HG03460 (cell line): ENCODE results near the gene BICDL1.
A peak's percentile ranks its signal among the peaks of the same experiment; 100 is the strongest.

Source experiments
- ATAC-seq: cut with Tn5 transposase; IDR thresholded peaks from one replicate; pipeline ENCODE4 v1.9.1; 2021; ENCODE audit not compliant: unreplicated experiment

Gene BICDL1

DNA sequence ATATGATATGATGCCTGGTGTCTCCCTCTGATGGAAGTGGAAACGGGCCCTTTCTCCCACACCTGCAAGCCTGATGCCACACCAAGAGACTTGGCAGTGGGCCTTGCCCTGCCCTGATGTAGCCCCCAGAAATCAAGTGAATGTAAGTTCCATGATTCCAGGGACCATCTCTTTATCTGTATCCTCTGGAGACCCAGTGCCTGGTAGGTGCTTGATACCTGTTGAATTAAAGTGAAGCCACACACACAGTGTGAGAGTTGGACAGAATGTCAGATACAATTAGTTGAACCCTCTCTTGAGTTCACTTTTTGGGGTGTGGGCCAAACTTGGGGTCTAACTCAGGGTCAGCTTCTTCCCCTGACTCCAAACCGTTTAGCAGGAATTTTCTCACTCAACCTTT, 132.3 kb downstream of the BICDL1 start:
- no peak for ATAC-seq

DNA sequence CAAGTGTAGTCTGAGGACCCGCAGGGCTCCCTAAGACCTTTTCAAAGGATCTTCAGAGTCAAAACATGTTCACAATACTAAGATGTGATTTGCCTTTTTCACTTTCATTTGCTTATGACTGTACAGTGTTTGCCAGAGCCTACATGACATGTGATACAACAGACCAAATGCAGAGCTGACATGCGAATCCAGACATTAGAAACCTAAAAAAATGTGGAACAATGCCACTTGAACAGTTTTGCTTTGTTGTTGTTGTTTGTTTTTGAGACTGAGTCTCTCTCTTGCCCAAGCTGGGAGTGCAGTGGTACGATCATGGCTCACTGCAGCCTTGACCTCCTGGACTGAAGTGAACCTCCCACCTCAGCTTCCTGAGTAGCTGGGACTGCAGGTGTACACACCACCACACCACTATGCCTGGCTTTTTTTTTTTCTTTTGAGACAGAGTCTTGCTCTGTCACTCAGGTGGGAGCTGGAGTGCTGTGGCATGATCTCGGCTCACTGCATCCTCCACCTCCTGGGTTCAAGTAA, 132.8 kb downstream of the BICDL1 start:
- peak; percentile 25 for ATAC-seq

DNA sequence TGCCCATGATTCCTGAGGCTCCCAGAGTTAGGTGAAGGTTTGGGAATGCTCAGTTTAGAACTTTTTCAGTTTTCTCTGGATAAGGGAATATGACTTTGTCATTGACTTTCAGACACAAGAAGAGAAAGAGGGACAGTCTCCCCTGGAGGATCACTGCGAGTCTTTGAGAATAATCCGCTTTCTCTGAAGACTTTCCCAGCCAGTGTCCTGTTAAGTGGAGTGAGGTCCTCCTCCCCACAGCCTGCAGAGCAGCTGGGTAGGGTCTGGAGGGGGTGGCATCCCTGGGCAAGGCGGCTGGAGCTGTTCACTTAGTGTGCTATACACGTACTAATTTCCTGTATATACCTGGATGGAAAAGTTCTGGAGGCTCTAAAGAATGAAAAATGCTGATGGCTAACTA, 136.0 kb downstream of the BICDL1 start:
- ATAC-seq, result no peak

GRCh38 chr12:120125792-120126634, 137.0 kb downstream of the BICDL1 start:
- ATAC-seq, result no peak

DNA sequence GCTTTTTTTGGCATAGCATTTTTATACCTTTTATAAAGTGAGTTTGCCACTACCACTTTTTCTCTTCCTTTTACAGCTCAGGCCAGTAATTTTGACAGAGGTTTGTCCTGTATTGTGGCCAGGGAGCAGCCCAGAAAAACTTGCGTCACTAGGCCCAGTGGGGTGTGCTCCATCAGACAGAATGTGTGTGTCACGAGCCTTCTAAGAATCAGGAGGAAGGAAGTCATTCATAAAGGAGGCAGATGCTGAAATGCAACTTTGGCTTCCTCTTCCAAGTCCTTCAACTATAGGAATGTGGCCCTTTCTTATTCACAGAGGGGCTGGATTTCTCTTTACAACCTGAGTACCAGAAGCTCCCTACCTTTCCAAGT, 137.6 kb downstream of the BICDL1 start:
- no peak for ATAC-seq

DNA sequence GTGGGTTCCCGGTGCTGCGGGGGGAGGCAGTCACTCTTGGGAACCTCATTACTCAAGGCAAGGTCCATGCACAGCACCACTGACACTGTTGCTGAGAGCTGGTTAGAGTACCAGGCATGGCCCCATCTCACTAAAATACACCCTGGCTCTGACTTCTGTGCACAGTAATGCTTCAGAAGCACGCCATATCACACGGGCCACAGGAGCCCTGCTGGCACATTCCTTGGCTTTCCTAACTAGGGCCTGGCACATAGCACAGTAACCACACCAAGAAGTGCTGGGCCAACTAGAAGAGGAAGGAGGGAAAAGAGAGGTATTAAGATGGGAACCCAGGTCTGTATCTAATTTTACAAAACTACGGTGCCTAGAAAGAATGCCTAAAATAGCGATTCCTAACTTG, 141.0 kb downstream of the BICDL1 start:
- no peak for ATAC-seq

GRCh38 chr12:120131116-120131515, 142.1 kb downstream of the BICDL1 start:
- no peak for ATAC-seq

DNA sequence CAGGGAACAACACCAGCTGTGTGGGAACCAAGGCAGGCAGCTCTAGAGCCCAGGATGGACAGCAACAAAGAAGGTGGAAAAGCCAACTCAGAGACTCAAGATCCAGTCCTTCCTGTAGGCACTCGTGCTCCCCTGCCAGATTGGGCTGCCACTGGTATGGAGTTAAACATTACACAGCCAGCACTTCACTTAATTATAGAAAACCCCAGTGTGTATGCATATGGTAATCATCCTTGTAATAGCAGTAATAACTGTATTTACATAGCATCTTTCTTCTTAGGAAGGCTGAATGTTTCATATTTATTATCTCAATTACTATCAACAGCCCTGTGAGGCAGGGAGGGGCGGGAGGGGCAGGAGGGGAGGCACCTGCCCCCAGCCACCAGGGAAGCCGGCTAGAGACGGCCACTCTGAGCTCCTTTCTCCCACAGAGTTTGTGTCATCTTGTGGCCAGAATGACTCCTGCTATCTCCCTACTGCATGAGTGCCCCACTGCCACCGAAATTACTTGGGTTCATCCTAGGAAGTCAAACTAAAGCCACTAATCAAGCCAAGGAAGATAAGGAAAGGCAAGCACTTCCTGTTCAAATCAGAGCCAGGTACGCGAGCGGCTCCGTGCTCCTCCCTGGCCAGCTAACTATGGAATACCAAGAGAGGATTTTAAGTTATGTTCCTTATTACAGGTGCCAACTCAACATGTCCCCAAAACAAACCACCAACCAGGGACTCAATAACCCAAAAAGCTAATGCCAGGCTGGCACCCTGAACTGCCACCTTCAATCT, 143.2 kb downstream of the BICDL1 start:
- no peak for ATAC-seq

GRCh38 chr12:120132863-120133385, 143.9 kb downstream of the BICDL1 start:
- peak; percentile 94 for ATAC-seq

- no peak for ATAC-seq
Observed at GRCh38 chr12:120134307-120134980, 145.4 kb downstream of the BICDL1 start.

DNA sequence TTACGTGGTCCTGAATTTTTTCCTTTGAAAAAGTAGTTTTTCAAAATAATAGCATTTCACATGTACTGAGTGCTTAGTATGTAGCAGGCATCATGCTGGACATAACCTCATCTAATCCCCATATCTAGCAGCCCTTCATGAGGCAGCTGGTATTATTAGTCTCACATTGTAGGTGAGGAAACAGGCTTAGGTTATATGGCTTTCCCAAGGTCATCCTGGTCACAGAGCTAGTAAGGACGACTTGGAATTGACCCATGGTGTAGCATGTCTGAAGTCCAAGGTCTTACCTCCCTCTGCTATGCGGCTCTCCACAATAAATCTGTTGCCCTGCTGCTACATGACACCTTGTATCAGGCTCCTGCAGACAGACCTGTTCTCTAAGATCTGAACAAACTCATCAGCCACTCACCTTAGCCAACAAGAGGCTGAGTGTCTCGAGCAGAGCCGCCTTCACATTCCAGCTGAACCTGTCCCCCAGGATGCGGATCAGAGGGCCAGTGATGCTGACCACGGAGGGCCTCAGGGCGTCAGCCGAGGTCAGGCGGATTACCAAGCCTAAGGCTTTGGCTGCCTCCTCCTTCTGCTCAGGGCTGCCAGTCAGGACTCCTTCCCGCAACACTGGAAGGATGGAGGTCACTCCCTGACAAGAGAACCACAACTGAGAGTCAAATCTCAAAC, 147.2 kb downstream of the BICDL1 start:
- no peak for ATAC-seq

- ATAC-seq, result no peak
Observed at GRCh38 chr12:120137833-120138232, 148.8 kb downstream of the BICDL1 start.

GRCh38 chr12:120138366-120138765, 149.3 kb downstream of the BICDL1 start:
- no peak for ATAC-seq

GRCh38 chr12:120139958-120140357, 150.9 kb downstream of the BICDL1 start:
- ATAC-seq, result no peak

DNA sequence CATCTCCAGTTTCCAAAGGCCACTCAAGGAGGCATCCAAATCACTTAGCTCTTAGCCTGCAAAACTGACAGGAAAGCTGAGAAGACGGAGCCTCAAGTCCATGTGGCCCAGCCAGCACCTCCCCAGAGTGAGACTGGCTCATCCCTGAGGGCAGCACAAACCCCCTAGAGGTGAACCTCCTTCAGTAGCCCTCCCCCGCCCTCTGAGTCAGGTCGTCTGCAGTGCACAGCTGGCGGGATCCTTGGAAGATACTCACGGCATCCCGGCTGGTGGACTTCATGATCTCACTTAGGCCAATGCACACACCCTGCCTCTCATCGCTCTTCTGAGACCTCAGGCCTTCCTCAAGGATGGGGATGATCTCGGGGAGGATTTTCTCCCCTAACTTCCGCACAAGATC, 151.6 kb downstream of the BICDL1 start:
- ATAC-seq, result no peak

- no peak for ATAC-seq
Observed at GRCh38 chr12:120141336-120141735, 152.3 kb downstream of the BICDL1 start.

DNA sequence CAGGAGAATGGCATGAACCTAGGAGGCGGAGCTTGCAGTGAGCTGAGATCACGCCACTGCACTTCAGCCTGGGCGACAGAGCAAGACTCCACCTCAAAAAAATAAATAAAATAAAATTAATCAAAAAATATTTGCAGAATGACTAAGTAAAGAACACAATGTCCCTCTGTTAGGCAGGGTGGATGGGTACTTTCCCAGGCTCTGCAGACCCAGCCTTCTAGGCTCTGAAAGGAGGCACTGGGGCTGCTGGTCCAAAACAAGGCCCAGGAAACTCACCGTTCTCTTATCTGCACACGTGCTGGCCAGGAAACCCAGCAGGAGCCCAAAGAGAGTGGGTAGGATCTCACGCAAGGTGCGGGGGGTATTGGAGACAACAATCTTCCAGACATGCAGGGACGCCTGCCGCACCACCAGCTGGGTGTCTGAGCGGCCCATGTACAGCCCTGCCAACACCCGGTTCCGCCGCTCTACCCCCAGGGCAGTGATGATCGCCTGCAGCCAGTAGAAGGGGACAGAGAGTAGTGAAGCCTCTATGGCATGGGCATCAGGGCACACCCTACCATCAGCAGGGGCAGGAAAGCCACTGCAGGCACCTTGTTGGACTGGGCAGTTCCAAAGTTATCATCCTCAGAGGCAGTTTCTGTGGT, 153.3 kb downstream of the BICDL1 start:
- ATAC-seq, result no peak
